HUES64 (cell line): ENCODE results near the gene CENPP.
"Not testable (repeated sequence)": the region's sequence is repeated elsewhere in the genome, so short reads cannot be mapped to it uniquely, and the experiment has no call there.

ENCODE experiments used
- H3K27ac ChIP-seq: 2 replicates; pipeline ENCODE4 v1.7.0; 2013; ENCODE audit warnings: low read depth, low read length, inconsistent platforms
- H3K27me3 ChIP-seq: 2 replicates; pipeline ENCODE4 v1.6.1; 2013; ENCODE audit warnings: mild to moderate bottlenecking, low read length; ENCODE audit not compliant: insufficient read depth
- H3K36me3 ChIP-seq: 2 replicates; pipeline ENCODE4 v1.6.1; 2013; ENCODE audit warnings: mild to moderate bottlenecking, low read length; ENCODE audit not compliant: insufficient read depth
- H3K4me1 ChIP-seq: 2 replicates; pipeline ENCODE4 v1.6.1; 2013; ENCODE audit warnings: mild to moderate bottlenecking, low read length, moderate library complexity; ENCODE audit not compliant: insufficient read depth
- H3K4me3 ChIP-seq: 2 replicates; pipeline ENCODE4 v1.5.1; 2013; ENCODE audit warnings: mild to moderate bottlenecking, low read length, moderate library complexity
- H3K9ac ChIP-seq: 2 replicates; pipeline ENCODE4 v1.6.1; 2013; ENCODE audit warnings: mild to moderate bottlenecking, low read depth, low read length
- H3K9me3 ChIP-seq: 2 replicates; pipeline ENCODE4 v1.6.1; 2013; ENCODE audit warnings: low read depth, low read length; ENCODE audit not compliant: insufficient read depth
- WGBS: fragments of 150-250, 120-280 bp; methylation state at CpG from one replicate; pipeline ENCODE4 v1.1.7; 2013; ENCODE audit warnings: missing lambda C conversion rate; 5-methylcytosine and 5-hydroxymethylcytosine counted together

CENPP gene

GRCh38 chr9:92404042-92404836, 78.5 kb downstream of the CENPP start, which contains the start of gene OGN:
TSS of gene OGN (minus strand) at chr9:92404578. CDS start at chr9:92403407, 1,171 bp downstream.
- Histone ChIP-seq H3K36me3 (no peaks in the 10 kb centered on the region), H3K9ac (no peak within 1 kb of the TSS), H3K9me3 (no peaks in the 10 kb centered on the region), H3K4me3 (no peak within 1 kb of the TSS), H3K4me1 (no peaks in the 10 kb centered on the region), H3K27ac (no peak within 1 kb of the TSS), H3K27me3 (no peaks in the 10 kb centered on the region)
- WGBS: 97% methylated on average over 4 of the region's 5 CpGs

- Histone ChIP-seq H3K27ac (no peak overlapping the region), H3K9ac (no peak overlapping the region), H3K36me3 (no peaks in the 10 kb centered on the region), H3K4me1 (no peaks in the 10 kb centered on the region), H3K4me3 (no peak overlapping the region), H3K9me3 (no peaks in the 10 kb centered on the region), H3K27me3 (no peaks in the 10 kb centered on the region)
- WGBS: 87% methylated on average over 4 of the region's 4 CpGs
These were observed 80.1 kb downstream of the CENPP start for GRCh38 chr9:92405818-92406217.

GRCh38 chr9:92406477-92406876, 80.7 kb downstream of the CENPP start:
- H3K9me3 ChIP-seq: no peaks in the 10 kb centered on the region
- H3K4me1 ChIP-seq: no peaks in the 10 kb centered on the region
- H3K27ac ChIP-seq: no peak overlapping the region
- no peaks in the 10 kb centered on the region for H3K36me3 ChIP-seq
- no peak overlapping the region for H3K9ac ChIP-seq
- no peaks in the 10 kb centered on the region for H3K27me3 ChIP-seq
- no peak overlapping the region for H3K4me3 ChIP-seq
- WGBS: 83% methylated on average over 3 of the region's 3 CpGs

GRCh38 chr9:92407818-92408217, 82.1 kb downstream of the CENPP start:
- no peaks in the 10 kb centered on the region for H3K4me1 ChIP-seq
- H3K9ac ChIP-seq: no peak overlapping the region
- no peaks in the 10 kb centered on the region for H3K36me3 ChIP-seq
- no peaks in the 10 kb centered on the region for H3K27me3 ChIP-seq
- no peaks in the 10 kb centered on the region for H3K9me3 ChIP-seq
- H3K27ac ChIP-seq: no peak overlapping the region
- 99% methylated on average over 2 of the region's 2 CpGs for WGBS
- H3K4me3 ChIP-seq: no peak overlapping the region

- H3K9me3 ChIP-seq: no peaks in the 10 kb centered on the region
- H3K27ac ChIP-seq: no peak overlapping the region
- no peak overlapping the region for H3K9ac ChIP-seq
- no peaks in the 10 kb centered on the region for H3K4me1 ChIP-seq
- WGBS: 100% methylated on average over 1 of the region's 2 CpGs
- no peaks in the 10 kb centered on the region for H3K36me3 ChIP-seq
- no peaks in the 10 kb centered on the region for H3K27me3 ChIP-seq
- no peak overlapping the region for H3K4me3 ChIP-seq
These were observed 83.2 kb downstream of the CENPP start for GRCh38 chr9:92408747-92409478.

GRCh38 chr9:92411157-92411556, 85.4 kb downstream of the CENPP start:
- not testable (repeated sequence) for H3K27ac ChIP-seq, H3K27me3 ChIP-seq, H3K36me3 ChIP-seq, H3K9me3 ChIP-seq, H3K4me1 ChIP-seq, H3K4me3 ChIP-seq, H3K9ac ChIP-seq
- WGBS: 91% methylated on average over 4 of the region's 4 CpGs

GRCh38 chr9:92414566-92414965, 88.8 kb downstream of the CENPP start:
- H3K9ac ChIP-seq: no peak overlapping the region

GRCh38 chr9:92422611-92423338, 97.0 kb downstream of the CENPP start:
- H3K4me1 ChIP-seq: no peaks in the 10 kb centered on the region
- no peak overlapping the region for H3K27ac ChIP-seq
- H3K27me3 ChIP-seq: no peaks in the 10 kb centered on the region
- H3K36me3 ChIP-seq: no peaks in the 10 kb centered on the region
- H3K4me3 ChIP-seq: no peak overlapping the region
- no peak overlapping the region for H3K9ac ChIP-seq
- H3K9me3 ChIP-seq: no peaks in the 10 kb centered on the region
- 86% methylated on average over 1 of the region's 2 CpGs for WGBS

More at GRCh38 chr9:92414566-92414965, 88.8 kb downstream of the CENPP start:
- Histone ChIP-seq H3K4me1 (no peaks in the 10 kb centered on the region), H3K36me3 (no peaks in the 10 kb centered on the region), H3K27ac (no peak overlapping the region), H3K27me3 (no peaks in the 10 kb centered on the region), H3K4me3 (no peak overlapping the region), H3K9me3 (no peaks in the 10 kb centered on the region)
- no CpG with 5 or more reads among the region's 1 CpG for WGBS

GRCh38 chr9:92423612-92424011, 97.9 kb downstream of the CENPP start:
- no peaks in the 10 kb centered on the region for H3K27me3 ChIP-seq
- no peak overlapping the region for H3K4me3 ChIP-seq
- no peaks in the 10 kb centered on the region for H3K4me1 ChIP-seq
- H3K9me3 ChIP-seq: no peaks in the 10 kb centered on the region
- H3K9ac ChIP-seq: no peak overlapping the region
- WGBS: 100% methylated on average over 1 of the region's 2 CpGs
- H3K27ac ChIP-seq: no peak overlapping the region
- no peaks in the 10 kb centered on the region for H3K36me3 ChIP-seq

- no peak within 1 kb of the TSS for H3K27ac ChIP-seq
- no CpG with 5 or more reads among the region's 1 CpG for WGBS
- no peaks in the 10 kb centered on the region for H3K4me1 ChIP-seq
- H3K36me3 ChIP-seq: no peaks in the 10 kb centered on the region
- H3K9ac ChIP-seq: no peak within 1 kb of the TSS
- H3K4me3 ChIP-seq: no peak within 1 kb of the TSS
- no peaks in the 10 kb centered on the region for H3K27me3 ChIP-seq
- no peaks in the 10 kb centered on the region for H3K9me3 ChIP-seq
These were observed 98.6 kb downstream of the CENPP start, which contains the start of gene OMD for GRCh38 chr9:92424340-92424739. TSS of gene OMD (minus strand) at chr9:92424471. CDS start at chr9:92417558, 6,913 bp downstream.

- no peaks in the 10 kb centered on the region for H3K36me3 ChIP-seq
- H3K9ac ChIP-seq: no peak overlapping the region
- H3K27ac ChIP-seq: no peak overlapping the region
- H3K27me3 ChIP-seq: no peaks in the 10 kb centered on the region
- no peak overlapping the region for H3K4me3 ChIP-seq
- no peaks in the 10 kb centered on the region for H3K9me3 ChIP-seq
- H3K4me1 ChIP-seq: no peaks in the 10 kb centered on the region
- 65% methylated on average over 1 of the region's 2 CpGs for WGBS
These were observed 99.7 kb downstream of the CENPP start for GRCh38 chr9:92425474-92425873.
